HepG2 (cell line): ENCODE results near the gene CDKN2AIP. TPM values are rescaled to one million over a fixed set of nuclear protein-coding genes. Genes with fewer than 3 reads are reported as not detected.

Experiments used
- AKAP8 ChIP-seq: sonication (generic); formaldehyde crosslinking; IDR thresholded peaks from 2 replicates; pipeline ENCODE4 v1.5.1; 2020; ENCODE audit warnings: mild to moderate bottlenecking, missing genetic modification reagents
- BRF2 ChIP-seq: sonication (generic); formaldehyde crosslinking; IDR thresholded peaks from 2 replicates; pipeline ENCODE4 v1.8.1; 2022; ENCODE audit warnings: mild to moderate bottlenecking, missing genetic modification reagents
- ELK4 ChIP-seq: sonication (generic); formaldehyde crosslinking; IDR thresholded peaks from 2 replicates; pipeline ENCODE4 v1.9.0; 2021; ENCODE audit warnings: missing genetic modification reagents, borderline replicate concordance
- FLYWCH1 ChIP-seq: sonication (generic); formaldehyde crosslinking; IDR thresholded peaks from 2 replicates; pipeline ENCODE4 v1.8.1; 2023; ENCODE audit warnings: mild to moderate bottlenecking, missing genetic modification reagents
- MLXIP ChIP-seq: sonication (generic); formaldehyde crosslinking; IDR thresholded peaks from 2 replicates; pipeline ENCODE4 v1.9.0; 2021; ENCODE audit warnings: missing genetic modification reagents, borderline replicate concordance
- MXD4 ChIP-seq: IDR thresholded peaks from 2 replicates; pipeline ENCODE4 v1.6.1; 2016; ENCODE audit warnings: mild to moderate bottlenecking, missing biosample characterization, missing genetic modification reagents
- SOX6 ChIP-seq, 2 experiments: fragments of 450-650 bp in 1 of 2; sonication (generic) in 1 of 2; formaldehyde crosslinking in 1 of 2; IDR thresholded peaks; 2 replicates each; pipeline versions ENCODE4 v1.4.0 to v1.6.1; 2017 to 2020; ENCODE audit warnings: antibody characterized with exemption in 1 of 2, mild to moderate bottlenecking in 1 of 2, missing genetic modification reagents in 1 of 2
- SRSF4 ChIP-seq: fragments of 200-400 bp; formaldehyde crosslinking; IDR thresholded peaks from one replicate; pipeline ENCODE4 v1.6.1; 2018; ENCODE audit warnings: mild to moderate bottlenecking, low read depth, low read length, moderate library complexity; ENCODE audit not compliant: poor library complexity, severe bottlenecking
- SRSF9 ChIP-seq: fragments of 200-400 bp; formaldehyde crosslinking; IDR thresholded peaks from 2 replicates; pipeline ENCODE4 v1.6.1; 2018; ENCODE audit warnings: borderline replicate concordance, mild to moderate bottlenecking, low read depth, low read length; ENCODE audit not compliant: insufficient read depth, poor library complexity, severe bottlenecking
- TCF7 ChIP-seq: sonication (generic); IDR thresholded peaks from 2 replicates; pipeline ENCODE4 v1.6.1; 2016; ENCODE audit warnings: antibody characterized with exemption, low read depth
- THRA ChIP-seq: sonication (generic); formaldehyde crosslinking; IDR thresholded peaks from 2 replicates; pipeline ENCODE4 v1.4.0; 2020; ENCODE audit warnings: missing genetic modification reagents, borderline replicate concordance
- YY1 ChIP-seq: IDR thresholded peaks from 2 replicates; pipeline ENCODE4 v1.6.1; 2011; ENCODE audit warnings: low read length, low read depth, moderate library complexity, mild to moderate bottlenecking; ENCODE audit not compliant: insufficient read depth, insufficient replicate concordance
- ZBTB38 ChIP-seq: sonication (generic); formaldehyde crosslinking; IDR thresholded peaks from 2 replicates; pipeline ENCODE4 v1.5.1; 2020; ENCODE audit warnings: mild to moderate bottlenecking, missing genetic modification reagents
- ZBTB49 ChIP-seq: sonication (generic); formaldehyde crosslinking; IDR thresholded peaks from 2 replicates; pipeline ENCODE4 v1.4.0; 2020; ENCODE audit warnings: missing genetic modification reagents, borderline replicate concordance
- ZBTB8A ChIP-seq: sonication (generic); formaldehyde crosslinking; IDR thresholded peaks from 2 replicates; pipeline ENCODE4 v1.4.0; 2020; ENCODE audit warnings: mild to moderate bottlenecking, low read depth, missing genetic modification reagents, borderline replicate concordance
- ZMYM4 ChIP-seq: sonication (generic); formaldehyde crosslinking; IDR thresholded peaks from 2 replicates; pipeline ENCODE4 v1.8.1; 2023; ENCODE audit warnings: mild to moderate bottlenecking, missing genetic modification reagents
- ZNF782 ChIP-seq: sonication (generic); formaldehyde crosslinking; IDR thresholded peaks from 2 replicates; pipeline ENCODE4 v1.4.0; 2020; ENCODE audit warnings: missing genetic modification reagents, mild to moderate bottlenecking, borderline replicate concordance
- polyA plus RNA-seq, 8 experiments: library from polyadenylated mRNA; depleted of rRNA in 3 of 8; stranded (reverse) in 7 of 8; unstranded in 1 of 8; fragments of >200 nt; fragmentation: Illumina TruSeq in 4 of 8; extraction: Trizol in 4 of 8; gene quantifications; 2 replicates each; pipeline versions ENCODE4 v1.2.1 to v1.2.3, GENCODE V29; 2011 to 2016; ENCODE audit warnings: low read depth in 4 of 8, missing spikeins in 1 of 8, mixed read lengths in 1 of 8; ENCODE audit not compliant: insufficient read depth in 1 of 8
- total RNA-seq, 5 experiments: library from RNA; depleted of rRNA; stranded (reverse); fragments of >200 nt; fragmentation: Illumina TruSeq; extraction: Trizol; gene quantifications; 2 replicates each; pipeline ENCODE4 v1.2.3, GENCODE V29; 2016; ENCODE audit warnings: low read depth in 1 of 5

CDKN2AIP gene
- total and polyA plus RNA-seq, 2 of the 13 experiments (the other 11 are each of a cell fraction or from before 2014, with no cell fraction given) = 17.0 to 18.7 TPM

- TF ChIP-seq MXD4 (CRISPR knock-in tag) (peak; percentile 67; the same call in 1 of the 2 replicates), BRF2 (CRISPR knock-in tag) (0 out of 2 replicates have a peak, but pooled peaks have one; percentile 5), ZBTB38 (CRISPR knock-in tag) (peak; percentile 45; the same call in 1 of the 2 replicates), FLYWCH1 (CRISPR knock-in tag) (no peak), SRSF4 (no peak), SOX6 (IDR thresholded peaks at IDR 0.05) (no peak), SOX6 (CRISPR knock-in tag; IDR thresholded peaks at IDR 0.05) (peak; percentile 57; the same call in 1 of the 2 replicates), MLXIP (CRISPR knock-in tag) (no peak), YY1 (peak; percentile 84), ZBTB49 (CRISPR knock-in tag) (no peak), AKAP8 (CRISPR knock-in tag) (no peak), TCF7 (no peak), ZNF782 (no peak; the same call in 1 of the 2 replicates), SRSF9 (no peak), ZBTB8A (CRISPR knock-in tag) (no peak), ZMYM4 (CRISPR knock-in tag) (peak; percentile 51), THRA (CRISPR knock-in tag) (0 out of 2 replicates have a peak, but pooled peaks have one; percentile 6), ELK4 (no peak)
Observed at GRCh38 chr4:183444214-183445096, at the start of gene CDKN2AIP (continued).
